ENCODE results near the gene PPP4R1.
"Not testable (repeated sequence)": the region's sequence is repeated elsewhere in the genome, so short reads cannot be mapped to it uniquely, and the experiment has no call there.

The PPP4R1 gene

DNA sequence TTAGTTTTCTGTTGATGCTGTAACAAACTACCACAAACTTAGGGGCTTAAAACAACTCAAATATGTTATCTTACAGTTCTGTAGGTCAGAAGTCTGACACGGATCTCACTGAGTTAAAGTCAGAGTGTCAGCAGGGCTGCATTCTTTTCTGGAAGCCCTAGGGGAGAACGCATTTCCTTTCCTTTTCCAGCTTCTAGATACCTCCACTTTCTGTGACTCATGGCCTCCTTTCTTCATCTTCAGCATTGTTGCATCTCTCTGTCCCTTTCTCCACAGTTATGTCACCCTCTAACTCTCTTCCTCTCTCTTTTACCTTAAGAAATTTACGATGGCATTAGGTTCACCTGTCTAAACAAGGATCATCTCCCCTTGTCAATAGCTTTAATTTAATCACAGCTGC, 13.3 kb upstream of the PPP4R1 start:
- no peak for DNase-seq

GRCh38 chr18:9619990-9620389, 5.6 kb upstream of the PPP4R1 start:
- DNase-seq: no peak

DNA sequence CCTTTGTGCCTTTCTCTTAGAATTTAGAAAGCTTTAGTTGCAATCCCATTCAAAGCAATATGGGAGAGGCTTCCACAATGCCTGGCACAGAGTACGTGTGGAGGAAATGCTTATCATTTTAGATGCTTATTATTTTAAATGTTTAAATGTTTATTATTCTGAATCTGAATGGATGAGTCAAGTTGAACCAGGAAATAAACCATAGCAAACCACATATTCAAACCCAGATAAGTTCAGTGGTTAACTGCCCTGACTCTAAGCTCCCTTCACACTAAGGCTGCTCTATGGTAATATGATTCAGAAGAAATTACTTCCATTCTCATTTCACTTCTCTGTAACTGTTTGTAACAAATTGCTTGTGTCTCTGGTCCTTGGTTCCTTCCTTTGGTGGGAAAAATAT, 5.2 kb upstream of the PPP4R1 start:
- no peak for DNase-seq

- no peak for DNase-seq
Measured at GRCh38 chr18:9619056-9619455, 4.7 kb upstream of the PPP4R1 start.

- no peak for DNase-seq
Measured at GRCh38 chr18:9617006-9617542, 2.7 kb upstream of the PPP4R1 start.

DNA sequence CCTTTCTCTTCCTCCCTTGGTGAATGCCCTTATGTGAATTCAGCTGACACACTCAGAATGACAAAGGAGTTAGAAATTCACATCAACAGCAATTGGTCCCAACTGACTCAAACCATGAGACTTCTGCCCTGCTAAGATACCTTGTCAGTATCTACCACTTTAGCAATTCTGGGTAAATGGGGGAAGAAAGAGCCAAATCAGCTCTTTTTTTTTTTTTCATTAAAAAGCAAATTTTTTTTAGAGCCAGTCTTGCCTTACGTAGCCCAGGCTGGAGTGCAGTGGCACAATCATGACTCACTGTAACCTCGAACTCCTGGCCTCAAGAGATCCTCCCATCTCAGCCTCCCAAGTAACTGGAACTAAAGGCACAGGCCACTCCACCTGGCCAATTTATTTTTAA, 1.7 kb upstream of the PPP4R1 start:
- DNase-seq: no peak

GRCh38 chr18:9615280-9615797, 980 bp upstream of the PPP4R1 start:
- no peak for DNase-seq

DNA sequence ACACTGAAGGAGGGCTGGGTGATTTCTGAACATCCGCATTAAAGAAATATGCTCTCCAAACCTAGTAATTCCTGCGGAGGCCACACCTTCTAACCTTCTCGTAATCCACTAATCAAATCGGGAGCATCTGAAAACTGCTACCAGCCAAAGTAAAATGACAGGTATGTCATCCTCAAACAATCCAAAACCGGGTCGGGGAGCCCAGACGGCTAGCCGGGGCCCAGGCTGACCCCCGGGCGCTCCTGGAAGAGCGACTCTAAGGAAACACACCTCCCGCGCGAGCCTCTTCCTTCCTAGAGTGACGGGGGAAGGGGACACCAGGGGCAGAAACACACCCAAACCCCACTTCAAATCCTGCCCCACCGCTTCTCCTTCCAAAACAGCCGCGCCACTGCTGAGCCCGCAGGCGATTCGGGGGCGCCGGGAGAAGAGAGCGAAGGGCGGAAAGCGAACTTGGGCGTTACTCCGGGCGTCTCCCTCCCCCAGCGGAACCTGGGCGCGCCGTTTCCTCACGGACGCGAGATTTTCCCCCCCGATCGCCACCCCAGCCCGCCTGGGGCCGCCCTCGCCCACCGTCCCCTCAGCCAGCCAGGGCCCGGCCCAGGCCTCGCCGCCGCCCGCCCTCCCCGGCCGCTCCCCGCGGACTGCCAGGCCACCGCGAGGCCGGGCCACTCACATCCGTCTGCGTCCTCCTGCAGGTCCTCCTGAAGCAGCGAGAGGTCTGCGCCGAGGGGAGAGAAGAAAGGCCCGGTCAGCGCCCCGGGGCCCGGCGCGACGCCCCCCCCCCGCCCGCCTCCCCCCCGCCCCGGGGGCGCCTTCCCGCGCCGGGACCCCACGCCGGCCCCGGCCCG, 584 bp downstream of the PPP4R1 start:
- no peak for DNase-seq

DNA sequence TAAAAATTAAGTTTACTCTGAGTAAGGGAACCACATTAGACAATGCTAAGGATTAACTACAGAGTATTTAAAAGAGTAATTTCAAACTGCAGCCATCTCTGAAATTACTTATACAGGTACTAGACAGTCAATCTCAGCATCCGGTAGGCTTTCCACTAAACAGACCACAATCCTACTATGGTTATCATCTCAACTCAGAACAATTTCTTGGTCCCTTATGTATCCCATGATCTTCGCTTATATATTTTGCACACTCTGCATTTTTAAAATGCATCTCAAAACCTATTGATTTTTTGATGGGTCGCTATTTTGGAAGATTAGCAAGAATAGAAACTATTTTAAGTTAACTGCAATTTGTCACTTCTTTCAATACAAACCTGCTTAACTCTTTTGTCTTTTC, 1.4 kb downstream of the PPP4R1 start:
- DNase-seq: no peak

DNA sequence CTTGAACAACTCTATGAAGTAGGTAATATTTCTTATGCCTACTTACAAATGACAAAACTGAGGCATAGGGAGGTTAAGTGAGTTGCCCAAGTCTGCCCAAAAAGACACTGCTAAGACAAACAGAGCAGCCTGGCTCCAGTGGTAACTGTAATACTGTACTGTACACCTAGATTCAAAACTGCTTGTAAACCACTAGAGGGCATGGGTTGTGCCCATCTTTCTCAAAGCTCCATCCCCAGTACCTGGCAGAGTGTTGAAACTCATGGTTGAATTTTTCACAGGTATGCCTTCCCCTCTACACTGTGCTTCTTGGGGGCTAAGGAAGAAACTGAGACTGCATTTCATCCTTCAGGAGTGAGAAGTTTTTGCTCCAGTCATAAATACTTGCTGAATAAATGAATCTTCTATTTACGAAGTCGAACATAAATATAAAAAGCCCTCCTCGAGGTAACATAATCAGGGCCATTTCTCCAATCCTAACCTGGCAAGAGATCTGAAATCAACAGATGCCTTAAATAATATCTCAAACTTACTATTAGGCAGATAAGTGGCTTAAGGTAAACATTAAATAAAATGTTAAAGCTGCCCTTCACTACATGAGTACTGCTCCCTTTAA, 2.0 kb downstream of the PPP4R1 start:
- peak; percentile 33 for DNase-seq

DNA sequence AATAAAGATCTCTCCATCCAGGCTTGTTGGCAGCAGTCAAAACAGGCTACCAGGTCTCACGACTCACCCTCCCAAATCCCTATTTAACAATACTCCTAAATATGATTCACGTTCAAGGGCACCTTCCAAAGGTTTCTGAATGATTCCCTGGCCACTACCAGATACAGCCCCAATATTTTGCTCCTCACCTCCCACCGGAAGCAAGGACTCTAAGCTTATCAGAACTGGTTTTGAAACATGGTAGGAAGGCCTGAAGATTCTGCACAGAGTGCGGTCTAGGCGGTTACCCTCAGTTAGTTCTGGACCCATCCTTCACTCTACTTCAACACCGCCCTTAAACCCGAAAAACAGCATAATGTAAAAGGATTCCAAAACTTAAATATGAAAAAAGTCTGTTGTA, 5.2 kb downstream of the PPP4R1 start:
- no peak for DNase-seq

DNA sequence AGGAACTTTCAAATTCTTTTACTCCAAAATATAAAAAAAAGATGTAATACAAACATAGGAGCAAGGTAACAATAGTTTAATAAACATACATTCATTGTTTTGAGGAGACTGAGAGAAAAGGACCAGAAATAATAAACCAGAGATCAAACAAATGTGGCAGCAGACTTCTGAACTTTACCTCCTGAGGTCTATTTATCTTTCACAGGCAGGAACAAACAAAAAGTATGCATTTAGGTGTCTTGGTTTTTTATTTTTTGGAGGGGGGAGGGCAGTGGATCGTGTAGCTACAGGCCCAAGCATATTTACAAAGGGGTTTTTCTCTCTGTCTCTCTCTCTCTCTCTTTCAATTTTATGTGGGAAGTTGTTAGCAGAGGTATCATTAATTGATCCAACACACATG, 5.6 kb downstream of the PPP4R1 start:
- DNase-seq: no peak

- no peak for DNase-seq
Measured at GRCh38 chr18:9608298-9608697, 6.1 kb downstream of the PPP4R1 start.

- not testable (repeated sequence) for DNase-seq
Measured at GRCh38 chr18:9607111-9607510, 7.2 kb downstream of the PPP4R1 start.

DNA sequence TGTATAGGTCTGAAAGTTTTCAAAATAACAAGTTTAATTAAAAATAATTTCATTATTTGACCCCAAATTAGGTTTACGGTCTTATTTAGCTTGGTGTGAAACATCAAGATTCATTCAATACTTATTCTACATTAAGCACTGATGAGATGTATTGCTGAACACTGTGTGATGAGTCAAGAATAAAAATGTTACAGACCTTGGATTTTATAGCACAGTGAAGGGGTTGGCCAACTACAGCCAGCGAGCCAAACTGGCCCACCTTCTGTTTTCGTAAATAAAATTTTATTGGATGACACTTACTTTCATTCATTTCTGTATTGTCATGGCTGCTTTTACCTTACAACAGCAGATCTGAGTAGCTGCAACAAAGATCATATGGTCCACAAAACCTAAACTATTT, 8.3 kb downstream of the PPP4R1 start:
- no peak for DNase-seq

GRCh38 chr18:9604348-9604747, 10.0 kb downstream of the PPP4R1 start:
- no peak for DNase-seq

DNA sequence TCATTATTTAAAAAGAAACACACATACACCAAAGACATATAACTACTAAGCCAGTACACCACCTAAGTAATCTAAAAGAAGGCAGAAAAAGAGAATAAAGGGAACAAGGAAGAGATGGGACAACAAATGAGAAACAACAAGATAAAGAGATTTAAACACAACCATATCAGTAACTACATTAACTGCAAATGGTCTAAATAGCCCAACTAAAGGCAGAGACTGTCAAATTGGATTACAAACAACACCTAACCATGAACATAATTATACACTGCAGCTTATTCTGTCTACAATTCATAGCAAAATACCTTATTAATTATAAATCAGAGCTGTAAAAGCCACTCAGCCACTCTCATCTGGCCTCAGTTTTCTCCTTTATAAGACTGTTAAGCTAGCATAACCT, 15.0 kb downstream of the PPP4R1 start:
- no peak for DNase-seq

- DNase-seq: no peak
Measured at GRCh38 chr18:9597609-9598008, 16.8 kb downstream of the PPP4R1 start.

GRCh38 chr18:9596843-9597526, 17.4 kb downstream of the PPP4R1 start:
- DNase-seq: no peak

- no peak for DNase-seq
Measured at GRCh38 chr18:9596226-9596625, 18.1 kb downstream of the PPP4R1 start.

GRCh38 chr18:9594823-9595596, 19.3 kb downstream of the PPP4R1 start:
- DNase-seq: no peak

DNA sequence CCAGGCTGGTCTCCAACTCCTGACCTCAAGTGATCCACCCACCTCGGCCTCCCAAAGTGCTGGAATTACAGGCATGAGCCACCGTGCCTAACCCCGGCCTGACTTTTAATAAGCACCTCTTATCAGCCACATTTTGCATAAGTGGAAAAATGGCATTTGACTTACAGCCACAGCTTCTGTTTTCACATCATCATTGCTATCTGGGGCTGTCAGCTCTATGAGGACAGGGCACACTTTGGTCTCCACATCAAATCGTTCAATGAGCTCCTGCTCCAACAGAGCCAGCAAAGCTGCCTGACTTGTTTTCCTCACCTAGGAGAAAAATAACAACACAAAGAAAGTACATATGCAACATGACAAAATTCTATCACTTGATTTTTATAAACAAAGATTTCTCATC, 26.4 kb downstream of the PPP4R1 start:
- DNase-seq: no peak

- no peak for DNase-seq
Measured at GRCh38 chr18:9586814-9587213, 27.5 kb downstream of the PPP4R1 start.

Data from SHP77 treated with DMSO at 0.1 percent for 48 hours (cell line).